ENCODE measurements around the gene CBFA2T3. TPM values are rescaled to one million over a fixed set of nuclear protein-coding genes. Genes with fewer than 3 reads are reported as not detected.

CBFA2T3 gene
- total RNA-seq, 1 experiment from 2014 or later, result not detected

GRCh38 chr16:88828711-88829110 is 148.3 kb downstream of the CBFA2T3 start:
- DNase-seq (ENCODE audit: extremely low read depth, low read depth), result no peak

GRCh38 chr16:88827727-88828126 is 149.3 kb downstream of the CBFA2T3 start:
- DNase-seq (ENCODE audit: extremely low read depth, low read depth), result no peak

- DNase-seq (ENCODE audit: extremely low read depth, low read depth), result no peak
These were observed 150.8 kb downstream of the CBFA2T3 start for GRCh38 chr16:88826070-88826840.

- no peak for DNase-seq (ENCODE audit: extremely low read depth, low read depth)
These were observed 151.9 kb downstream of the CBFA2T3 start for GRCh38 chr16:88825146-88825545.

Other genes with a start within 250 kb of the CBFA2T3 start
- 81.4 and 91.4 TPM in 2 replicates for gene PIEZO1, start 192.0 kb downstream of the CBFA2T3 start, total RNA-seq (2014; rRNA removed; shearing (Covaris generic))
- 12.5 and 13.8 TPM in 2 replicates for gene CDT1, start 173.4 kb downstream of the CBFA2T3 start, total RNA-seq (2014; rRNA removed; shearing (Covaris generic))
- gene APRT, start 165.3 kb downstream of the CBFA2T3 start, total RNA-seq (2014; rRNA removed; shearing (Covaris generic)), result 124 and 160 TPM in 2 replicates
- 17.9 and 20.0 TPM in 2 replicates for gene GALNS, start 120.3 kb downstream of the CBFA2T3 start, total RNA-seq (2014; rRNA removed; shearing (Covaris generic))
- 20.0 and 21.1 TPM in 2 replicates for gene TRAPPC2L, start 120.1 kb downstream of the CBFA2T3 start, total RNA-seq (2014; rRNA removed; shearing (Covaris generic))
- gene PABPN1L, start 110.5 kb downstream of the CBFA2T3 start, total RNA-seq (2014; rRNA removed; shearing (Covaris generic)), result 0.43 TPM in 1 of 2 replicates, not detected in the other
- 19.6 and 20.4 TPM in 2 replicates for gene ACSF3, start 116.6 kb upstream of the CBFA2T3 start, total RNA-seq (2014; rRNA removed; shearing (Covaris generic))
- 0.17 and 0.20 TPM in 2 replicates for gene CDH15, start 194.5 kb upstream of the CBFA2T3 start, total RNA-seq (2014; rRNA removed; shearing (Covaris generic))
- 0.17 TPM in 1 of 2 replicates, not detected in the other for gene SLC22A31, start 223.3 kb upstream of the CBFA2T3 start, total RNA-seq (2014; rRNA removed; shearing (Covaris generic))
- gene ZNF778, start 240.5 kb upstream of the CBFA2T3 start, total RNA-seq (2014; rRNA removed; shearing (Covaris generic)), result 6.7 and 7.1 TPM in 2 replicates